Measurements from ENCODE around the gene UNC119B.

Gene UNC119B

GRCh38 chr12:120767071-120768024, 57.1 kb downstream of the UNC119B start:
- no peak for DNase-seq (ENCODE audit: low spot score)

GRCh38 chr12:120771097-120771496, 60.8 kb downstream of the UNC119B start:
- peak; percentile 87 for DNase-seq (ENCODE audit: low spot score)
